GM13977 (cell line): ENCODE results near the gene RAB31.
"Not testable (repeated sequence)": the region's sequence is repeated elsewhere in the genome, so short reads cannot be mapped to it uniquely, and the experiment has no call there.

ENCODE experiments used
- DNase-seq: peaks from one replicate; pipeline ENCODE4 v3.0.0; 2012; ENCODE audit warnings: low spot score
- CTCF ChIP-seq: IDR thresholded peaks from 2 replicates; pipeline ENCODE4 v1.5.1; 2012; ENCODE audit warnings: mild to moderate bottlenecking, control low read depth; ENCODE audit not compliant: insufficient read depth; ENCODE audit errors: extremely low read depth, missing control alignments
- in situ Hi-C: fragments of 300-500 bp; cut with MboI; formaldehyde crosslinking; loops from one replicate; pipeline ENCODE4 v1.12.0; 2022; ENCODE audit warnings: low sequenced_read_pairs, low pct_unique_long_range_greater_than_20kb, mixed read lengths, inconsistent platforms; ENCODE audit not compliant: unreplicated experiment

The RAB31 gene

GRCh38 chr18:9900699-9901098 is 192.6 kb downstream of the RAB31 start:
- no peak for DNase-seq
- TF ChIP-seq CTCF = no peak
- in situ Hi-C loops = no loop called here

GRCh38 chr18:9901377-9901776 is 193.3 kb downstream of the RAB31 start:
- DNase-seq = no peak
- in situ Hi-C loops = no loop called here
- no peak for TF ChIP-seq CTCF

GRCh38 chr18:9902264-9902663 is 194.2 kb downstream of the RAB31 start:
- in situ Hi-C loops, DNase-seq: not testable (repeated sequence)

GRCh38 chr18:9902832-9903231 is 194.7 kb downstream of the RAB31 start:
- TF ChIP-seq CTCF = no peak
- in situ Hi-C loops = no loop called here
- no peak for DNase-seq

DNA sequence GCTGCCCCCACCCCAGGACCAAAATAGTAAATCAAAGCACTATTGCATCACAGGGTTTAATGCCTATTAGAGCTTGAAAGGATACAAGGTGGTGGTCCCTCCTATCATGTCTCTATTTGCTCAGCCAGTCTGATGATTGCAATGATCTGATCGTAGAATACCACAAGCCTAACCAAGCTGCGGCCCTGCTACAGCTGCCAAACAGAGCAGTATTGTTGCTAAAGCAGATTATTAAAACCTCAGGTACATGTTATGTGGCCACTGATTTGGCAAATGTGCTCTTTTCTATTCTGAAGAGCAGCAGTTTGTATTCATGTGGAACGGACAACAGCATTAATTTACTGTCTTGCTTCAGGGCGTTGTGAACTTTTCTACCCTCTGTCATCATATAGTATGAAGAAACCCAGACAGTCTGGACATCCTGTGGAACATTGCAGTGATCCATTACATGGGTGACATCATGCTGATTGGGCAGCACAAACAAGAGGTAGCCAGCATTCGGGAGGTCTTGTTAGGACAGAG is 197.4 kb downstream of the RAB31 start:
- in situ Hi-C loops = no loop called here
- no peak for TF ChIP-seq CTCF
- DNase-seq = no peak

DNA sequence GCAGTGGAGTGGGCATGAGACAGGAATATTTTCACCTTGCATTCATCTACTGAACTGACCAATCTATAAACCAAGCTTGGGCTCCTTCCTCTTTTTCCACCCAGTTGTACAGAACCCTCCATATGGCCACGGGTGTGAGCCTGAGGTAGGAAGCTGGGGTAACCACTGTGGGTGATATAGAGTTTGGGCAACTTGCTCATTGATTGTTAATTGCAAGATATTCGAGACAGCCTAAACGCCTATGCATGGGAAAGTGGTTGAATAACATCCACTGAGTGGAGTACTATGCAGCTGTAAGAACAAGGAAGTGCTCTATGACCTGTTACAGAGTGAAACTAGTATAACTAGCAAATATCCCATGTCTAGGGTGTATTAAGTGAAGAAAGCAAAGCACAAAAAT is 198.4 kb downstream of the RAB31 start:
- in situ Hi-C loops = no loop called here
- DNase-seq = no peak
- no peak for TF ChIP-seq CTCF

DNA sequence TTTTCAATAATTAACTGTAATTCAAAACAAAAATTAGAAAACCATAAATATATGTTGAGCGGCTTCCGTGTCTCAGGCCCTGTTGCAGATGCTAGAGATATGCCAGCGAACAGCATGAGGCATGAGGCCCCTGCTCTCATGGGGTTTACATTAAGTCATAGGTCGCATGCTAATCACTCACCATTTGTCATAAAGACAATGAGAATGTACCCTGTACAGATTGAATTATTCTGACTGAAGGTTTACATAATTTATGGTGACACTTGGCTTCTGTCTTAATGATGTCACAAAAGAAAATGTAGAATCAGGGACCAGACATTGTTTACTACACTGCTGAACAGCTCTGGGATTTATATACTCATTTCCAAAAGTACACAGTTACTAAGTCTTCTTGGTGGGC is 199.8 kb downstream of the RAB31 start:
- DNase-seq = no peak
- in situ Hi-C loops = no loop called here
- TF ChIP-seq CTCF = no peak
